OCI-LY3 (cell line): ENCODE results near the gene NAV2.

Experiments
- EZH2phosphoT487 ChIP-seq: fragments of 200-600 bp; shearing (Covaris generic); IDR thresholded peaks from 2 replicates; pipeline ENCODE4 v1.6.1; 2018; ENCODE audit warnings: antibody characterized with exemption, mixed run types, low read depth
- TF ChIP-seq, protein P1 (sequence below): fragments of 200-600, 300-600 bp; sonication (generic); IDR thresholded peaks from 2 replicates; pipeline ENCODE4 v1.5.1; 2014; ENCODE audit warnings: antibody characterized with exemption, low read length, low read depth

DNA sequence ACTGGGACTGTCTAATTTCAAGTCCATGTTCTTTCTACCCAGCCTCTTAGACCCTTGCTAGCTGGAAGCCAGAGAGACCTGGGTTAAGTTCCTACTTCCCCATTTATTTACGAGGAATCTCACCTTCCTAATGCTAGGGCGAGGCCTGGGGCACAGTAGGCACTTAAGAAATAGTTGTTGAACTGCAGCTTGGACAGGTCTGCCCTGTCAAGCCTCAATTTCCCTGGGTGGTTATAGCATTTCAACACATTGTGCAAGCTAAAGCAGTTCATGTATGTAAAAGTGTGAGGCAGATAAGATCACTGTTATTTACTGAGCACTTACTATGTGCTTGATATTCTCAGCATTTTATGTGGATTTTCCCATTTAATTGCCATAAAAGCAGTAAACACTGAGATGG lies 12.1 kb downstream of the NAV2 start:
- TF ChIP-seq, protein P1, sequence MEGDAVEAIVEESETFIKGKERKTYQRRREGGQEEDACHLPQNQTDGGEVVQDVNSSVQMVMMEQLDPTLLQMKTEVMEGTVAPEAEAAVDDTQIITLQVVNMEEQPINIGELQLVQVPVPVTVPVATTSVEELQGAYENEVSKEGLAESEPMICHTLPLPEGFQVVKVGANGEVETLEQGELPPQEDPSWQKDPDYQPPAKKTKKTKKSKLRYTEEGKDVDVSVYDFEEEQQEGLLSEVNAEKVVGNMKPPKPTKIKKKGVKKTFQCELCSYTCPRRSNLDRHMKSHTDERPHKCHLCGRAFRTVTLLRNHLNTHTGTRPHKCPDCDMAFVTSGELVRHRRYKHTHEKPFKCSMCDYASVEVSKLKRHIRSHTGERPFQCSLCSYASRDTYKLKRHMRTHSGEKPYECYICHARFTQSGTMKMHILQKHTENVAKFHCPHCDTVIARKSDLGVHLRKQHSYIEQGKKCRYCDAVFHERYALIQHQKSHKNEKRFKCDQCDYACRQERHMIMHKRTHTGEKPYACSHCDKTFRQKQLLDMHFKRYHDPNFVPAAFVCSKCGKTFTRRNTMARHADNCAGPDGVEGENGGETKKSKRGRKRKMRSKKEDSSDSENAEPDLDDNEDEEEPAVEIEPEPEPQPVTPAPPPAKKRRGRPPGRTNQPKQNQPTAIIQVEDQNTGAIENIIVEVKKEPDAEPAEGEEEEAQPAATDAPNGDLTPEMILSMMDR: no peak
- TF ChIP-seq EZH2phosphoT487: no peak
